ENCODE results near the gene IL1RAPL2. TPM values are rescaled to one million over a fixed set of nuclear protein-coding genes. Genes with fewer than 3 reads are reported as not detected.

IL1RAPL2 gene
- total RNA-seq, 4 donors from 2014 or later: 0.19 to 0.38 TPM; not detected in 2

DNA sequence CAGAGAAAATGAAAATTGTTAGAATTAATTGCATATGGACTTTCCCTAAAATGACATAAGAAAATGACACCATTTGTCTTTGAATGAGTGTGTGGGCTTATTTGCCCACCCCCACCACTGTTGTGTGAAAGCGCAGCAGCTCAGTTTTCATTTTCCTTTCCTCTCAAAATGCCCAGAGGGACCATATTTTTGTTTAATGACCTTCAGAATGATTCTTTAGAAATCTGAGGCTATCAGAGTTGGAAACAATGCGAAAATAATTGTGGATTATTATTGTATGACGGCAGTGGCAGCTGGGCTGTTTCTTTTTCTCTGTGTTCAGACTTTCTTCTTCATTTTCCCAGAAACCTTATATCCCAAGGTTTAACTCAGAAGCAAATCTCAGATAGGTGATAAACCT lies 699.1 kb downstream of the IL1RAPL2 start:
- no peak for DNase-seq (ENCODE audit: low spot score in 2 of 2)
- no peak for TF ChIP-seq CTCF (IDR thresholded peaks at IDR 0.05)
- no peak for TF ChIP-seq POLR2A (IDR thresholded peaks at IDR 0.05)
- 42 to 58% methylated on average over 3 of the region's 3 CpGs for WGBS, 2 donors
- H3K4me3 ChIP-seq (ENCODE audit: low read depth, poor library complexity, severe bottlenecking): no peak overlapping the region
- intact Hi-C loops (cut with DNase I; ENCODE audit: low total_unique reads): no loop called here

DNA sequence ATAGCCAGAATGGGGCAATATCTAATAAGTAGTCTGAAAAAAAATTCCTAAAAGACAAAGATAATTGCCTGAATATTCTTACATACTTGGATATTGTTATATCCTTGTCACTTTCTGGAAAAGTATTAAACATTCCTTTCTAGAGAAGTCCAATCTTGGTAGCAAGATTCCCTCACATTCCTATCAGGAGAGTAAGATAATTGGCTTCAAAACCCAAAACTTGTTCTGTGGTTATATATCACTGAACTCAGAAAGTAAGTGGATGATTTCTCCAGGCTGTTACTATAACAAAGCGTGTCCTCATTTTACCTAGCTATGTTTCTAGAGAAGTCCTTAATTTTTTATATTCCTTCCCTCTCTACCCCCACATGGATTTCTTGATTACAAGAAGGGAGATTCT lies 700.5 kb downstream of the IL1RAPL2 start:
- WGBS, 2 donors: 76 to 79% methylated on average over 1 of the region's 1 CpG
- intact Hi-C loops (cut with DNase I; ENCODE audit: low total_unique reads): no loop called here
- no peak for DNase-seq (ENCODE audit: low spot score in 2 of 2)
- TF ChIP-seq POLR2A (IDR thresholded peaks at IDR 0.05): no peak
- no peak for TF ChIP-seq CTCF (IDR thresholded peaks at IDR 0.05)
- no peak overlapping the region for H3K4me3 ChIP-seq (ENCODE audit: low read depth, poor library complexity, severe bottlenecking)

GRCh38 chrX:105267167-105267566 lies 701.2 kb downstream of the IL1RAPL2 start:
- WGBS, 2 donors: 76 to 85% methylated on average over 2 of the region's 2 CpGs
- intact Hi-C loops (cut with DNase I; ENCODE audit: low total_unique reads): no loop called here
- DNase-seq (ENCODE audit: low spot score in 2 of 2): no peak
- TF ChIP-seq POLR2A (IDR thresholded peaks at IDR 0.05) (no peak), CTCF (IDR thresholded peaks at IDR 0.05) (no peak)
- no peak overlapping the region for H3K4me3 ChIP-seq (ENCODE audit: low read depth, poor library complexity, severe bottlenecking)

DNA sequence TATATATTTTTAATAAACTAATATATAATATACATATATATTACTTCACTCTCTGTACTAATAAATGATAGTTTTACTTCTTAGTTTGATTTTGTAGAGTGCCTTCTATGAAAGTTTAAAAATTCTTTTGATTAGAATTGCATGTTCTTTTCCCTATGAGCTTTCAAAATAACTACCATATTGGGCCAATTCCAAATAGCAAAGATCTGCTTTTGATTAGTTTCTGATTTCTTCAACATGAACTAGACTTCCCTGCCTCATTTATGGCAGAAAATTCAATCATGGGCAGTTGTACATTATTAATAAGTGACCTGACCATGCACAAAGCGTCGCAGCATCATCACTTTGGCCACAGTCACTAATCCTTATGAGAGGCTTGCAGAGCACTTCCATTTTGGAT lies 703.4 kb downstream of the IL1RAPL2 start:
- no peak overlapping the region for H3K4me3 ChIP-seq (ENCODE audit: low read depth, poor library complexity, severe bottlenecking)
- DNase-seq (ENCODE audit: low spot score in 2 of 2): no peak
- TF ChIP-seq CTCF (IDR thresholded peaks at IDR 0.05) (no peak), POLR2A (IDR thresholded peaks at IDR 0.05) (no peak)
- WGBS, 2 donors: 58 to 63% methylated on average over 2 of the region's 2 CpGs
- intact Hi-C loops (cut with DNase I; ENCODE audit: low total_unique reads): no loop called here

DNA sequence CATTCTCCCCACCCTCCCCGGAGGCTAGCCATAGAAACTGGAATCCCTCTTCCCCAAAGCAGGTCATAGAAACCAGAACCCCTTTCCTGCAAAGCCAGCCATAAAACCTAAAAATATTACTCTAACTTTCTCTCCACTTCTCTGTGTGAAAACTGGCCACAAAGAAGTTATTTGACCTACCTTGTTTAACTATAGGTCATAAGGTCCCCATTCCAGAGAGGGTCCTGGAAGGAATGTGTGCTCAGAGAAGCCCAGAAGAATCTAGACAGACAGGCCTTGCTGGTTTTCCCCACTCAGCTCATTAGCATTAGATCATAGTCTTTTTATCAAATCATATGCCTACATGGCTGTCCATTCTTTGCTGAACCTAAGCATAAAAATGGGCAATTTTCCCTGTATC lies 707.3 kb downstream of the IL1RAPL2 start:
- WGBS, 2 donors: 72 to 73% methylated on average over 1 of the region's 1 CpG
- DNase-seq (ENCODE audit: low spot score in 2 of 2): no peak
- intact Hi-C loops (cut with DNase I; ENCODE audit: low total_unique reads): no loop called here
- TF ChIP-seq POLR2A (IDR thresholded peaks at IDR 0.05) (no peak), CTCF (IDR thresholded peaks at IDR 0.05) (no peak)
- H3K4me3 ChIP-seq (ENCODE audit: low read depth, poor library complexity, severe bottlenecking): no peak overlapping the region

GRCh38 chrX:105274091-105274490 lies 708.1 kb downstream of the IL1RAPL2 start:
- DNase-seq (ENCODE audit: low spot score in 2 of 2): no peak
- intact Hi-C loops (cut with DNase I; ENCODE audit: low total_unique reads): no loop called here
- TF ChIP-seq CTCF (IDR thresholded peaks at IDR 0.05) (no peak), POLR2A (IDR thresholded peaks at IDR 0.05) (no peak)
- no peak overlapping the region for H3K4me3 ChIP-seq (ENCODE audit: low read depth, poor library complexity, severe bottlenecking)
- WGBS, 2 donors: 65 to 70% methylated on average over 2 of the region's 2 CpGs
